HepG2 (cell line): ENCODE data around the gene EHD1. TPM values are rescaled to one million over a fixed set of nuclear protein-coding genes. Genes with fewer than 3 reads are reported as not detected.
A peak's percentile ranks its signal among the peaks of the same experiment; 100 is the strongest.

ENCODE experiments used
- BORCS8-MEF2B ChIP-seq: sonication (generic); formaldehyde crosslinking; IDR thresholded peaks from 2 replicates; pipeline ENCODE4 v1.8.0; 2022; ENCODE audit warnings: mild to moderate bottlenecking, missing genetic modification reagents
- CAMTA2 ChIP-seq: sonication (generic); formaldehyde crosslinking; IDR thresholded peaks from 2 replicates; pipeline ENCODE4 v1.4.0; 2020; ENCODE audit warnings: mild to moderate bottlenecking, missing genetic modification reagents, borderline replicate concordance
- ELF1 ChIP-seq: sonication (generic); formaldehyde crosslinking; IDR thresholded peaks from 2 replicates; pipeline ENCODE4 v1.4.0; 2020; ENCODE audit warnings: missing genetic modification reagents
- HNF4A ChIP-seq: sonication (generic); formaldehyde crosslinking; IDR thresholded peaks from 2 replicates; pipeline ENCODE4 v1.4.0; 2020; ENCODE audit warnings: missing genetic modification reagents
- IKZF4 ChIP-seq: sonication (generic); formaldehyde crosslinking; IDR thresholded peaks from 2 replicates; pipeline ENCODE4 v1.5.1; 2020; ENCODE audit warnings: borderline replicate concordance, mild to moderate bottlenecking, low read depth, missing genetic modification reagents; ENCODE audit errors: not compliant biosample characterization
- KLF13 ChIP-seq: sonication (generic); formaldehyde crosslinking; IDR thresholded peaks from 2 replicates; pipeline ENCODE4 v1.4.0; 2020; ENCODE audit warnings: mild to moderate bottlenecking, missing genetic modification reagents
- MXI1 ChIP-seq: IDR thresholded peaks from 3 replicates; pipeline ENCODE4 v1.6.1; 2012; ENCODE audit warnings: low read depth, low read length, inconsistent platforms, borderline replicate concordance
- ZNF264 ChIP-seq: sonication (generic); formaldehyde crosslinking; IDR thresholded peaks from 2 replicates; pipeline ENCODE4 v1.4.0; 2020; ENCODE audit warnings: missing genetic modification reagents
- ZNF317 ChIP-seq: sonication (generic); formaldehyde crosslinking; IDR thresholded peaks from 2 replicates; pipeline ENCODE4 v1.5.0; 2020; ENCODE audit warnings: mild to moderate bottlenecking, missing genetic modification reagents
- ZNF383 ChIP-seq: sonication (generic); formaldehyde crosslinking; IDR thresholded peaks from 2 replicates; pipeline ENCODE4 v1.4.0; 2020; ENCODE audit warnings: missing genetic modification reagents, mild to moderate bottlenecking, borderline replicate concordance
- ZNF607 ChIP-seq: sonication (generic); formaldehyde crosslinking; IDR thresholded peaks from 2 replicates; pipeline ENCODE4 v1.5.1; 2020; ENCODE audit warnings: missing genetic modification reagents, mild to moderate bottlenecking, borderline replicate concordance
- polyA plus RNA-seq, 8 experiments: library from polyadenylated mRNA; depleted of rRNA in 3 of 8; stranded (reverse) in 7 of 8; unstranded in 1 of 8; fragments of >200 nt; fragmentation: Illumina TruSeq in 4 of 8; extraction: Trizol in 4 of 8; gene quantifications; 2 replicates each; pipeline versions ENCODE4 v1.2.1 to v1.2.3, GENCODE V29; 2011 to 2016; ENCODE audit warnings: low read depth in 4 of 8, missing spikeins in 1 of 8, mixed read lengths in 1 of 8; ENCODE audit not compliant: insufficient read depth in 1 of 8
- total RNA-seq, 5 experiments: library from RNA; depleted of rRNA; stranded (reverse); fragments of >200 nt; fragmentation: Illumina TruSeq; extraction: Trizol; gene quantifications; 2 replicates each; pipeline ENCODE4 v1.2.3, GENCODE V29; 2016; ENCODE audit warnings: low read depth in 1 of 5
- TF ChIP-seq, protein P1 (sequence below): IDR thresholded peaks from 2 replicates; pipeline ENCODE4 v1.6.1; 2016; ENCODE audit warnings: low read depth, missing genetic modification reagents, missing compliant biosample characterization
- TF ChIP-seq, protein P2 (sequence below): IDR thresholded peaks from 2 replicates; pipeline ENCODE4 v1.4.0; 2020; ENCODE audit warnings: mild to moderate bottlenecking, missing genetic modification reagents
- TF ChIP-seq, protein P3 (sequence below): sonication (generic); formaldehyde crosslinking; IDR thresholded peaks from 2 replicates; pipeline ENCODE4 v1.4.0; 2020; ENCODE audit warnings: missing genetic modification reagents, borderline replicate concordance
- TF ChIP-seq, protein P4 (sequence below): sonication (generic); formaldehyde crosslinking; IDR thresholded peaks from 2 replicates; pipeline ENCODE4 v1.5.0; 2020; ENCODE audit warnings: mild to moderate bottlenecking, missing genetic modification reagents

The EHD1 gene
- total and polyA plus RNA-seq, 2 of the 13 experiments (the other 11 are each of a cell fraction or from before 2014, with no cell fraction given): 23.6 to 26.6 TPM

DNA sequence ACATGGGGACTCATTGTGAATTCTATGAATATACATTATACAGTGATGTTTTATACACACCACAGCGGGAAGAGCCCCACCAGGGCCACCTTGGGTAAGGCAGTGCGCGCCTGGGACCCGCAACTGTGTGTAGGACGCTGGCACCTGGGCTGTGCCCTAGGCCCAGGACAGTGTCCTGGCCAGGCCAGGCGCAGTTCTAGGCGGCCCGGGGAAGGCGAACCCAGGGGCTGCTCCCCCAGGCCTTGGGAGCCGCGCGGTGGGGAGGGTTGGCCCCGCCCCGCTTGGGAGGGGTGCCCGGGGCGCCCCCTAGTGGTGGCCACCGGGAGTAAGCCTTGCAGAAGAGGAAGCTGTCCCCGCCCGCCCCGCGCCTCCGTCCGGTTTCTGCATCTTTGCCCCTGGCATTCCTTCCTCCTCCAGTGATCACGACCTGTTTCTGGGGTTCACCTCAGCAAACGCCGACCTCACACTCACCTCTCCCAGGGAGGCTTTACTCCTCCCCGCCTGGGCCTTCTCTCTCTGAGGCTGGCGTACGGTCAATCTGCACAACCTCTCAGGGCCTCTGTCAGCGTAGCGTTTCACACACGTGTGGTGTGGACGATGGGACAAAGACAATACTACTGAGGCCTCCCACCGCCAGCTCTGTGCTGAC is 9.5 kb upstream of the EHD1 start (continued):
- TF ChIP-seq, protein P1, sequence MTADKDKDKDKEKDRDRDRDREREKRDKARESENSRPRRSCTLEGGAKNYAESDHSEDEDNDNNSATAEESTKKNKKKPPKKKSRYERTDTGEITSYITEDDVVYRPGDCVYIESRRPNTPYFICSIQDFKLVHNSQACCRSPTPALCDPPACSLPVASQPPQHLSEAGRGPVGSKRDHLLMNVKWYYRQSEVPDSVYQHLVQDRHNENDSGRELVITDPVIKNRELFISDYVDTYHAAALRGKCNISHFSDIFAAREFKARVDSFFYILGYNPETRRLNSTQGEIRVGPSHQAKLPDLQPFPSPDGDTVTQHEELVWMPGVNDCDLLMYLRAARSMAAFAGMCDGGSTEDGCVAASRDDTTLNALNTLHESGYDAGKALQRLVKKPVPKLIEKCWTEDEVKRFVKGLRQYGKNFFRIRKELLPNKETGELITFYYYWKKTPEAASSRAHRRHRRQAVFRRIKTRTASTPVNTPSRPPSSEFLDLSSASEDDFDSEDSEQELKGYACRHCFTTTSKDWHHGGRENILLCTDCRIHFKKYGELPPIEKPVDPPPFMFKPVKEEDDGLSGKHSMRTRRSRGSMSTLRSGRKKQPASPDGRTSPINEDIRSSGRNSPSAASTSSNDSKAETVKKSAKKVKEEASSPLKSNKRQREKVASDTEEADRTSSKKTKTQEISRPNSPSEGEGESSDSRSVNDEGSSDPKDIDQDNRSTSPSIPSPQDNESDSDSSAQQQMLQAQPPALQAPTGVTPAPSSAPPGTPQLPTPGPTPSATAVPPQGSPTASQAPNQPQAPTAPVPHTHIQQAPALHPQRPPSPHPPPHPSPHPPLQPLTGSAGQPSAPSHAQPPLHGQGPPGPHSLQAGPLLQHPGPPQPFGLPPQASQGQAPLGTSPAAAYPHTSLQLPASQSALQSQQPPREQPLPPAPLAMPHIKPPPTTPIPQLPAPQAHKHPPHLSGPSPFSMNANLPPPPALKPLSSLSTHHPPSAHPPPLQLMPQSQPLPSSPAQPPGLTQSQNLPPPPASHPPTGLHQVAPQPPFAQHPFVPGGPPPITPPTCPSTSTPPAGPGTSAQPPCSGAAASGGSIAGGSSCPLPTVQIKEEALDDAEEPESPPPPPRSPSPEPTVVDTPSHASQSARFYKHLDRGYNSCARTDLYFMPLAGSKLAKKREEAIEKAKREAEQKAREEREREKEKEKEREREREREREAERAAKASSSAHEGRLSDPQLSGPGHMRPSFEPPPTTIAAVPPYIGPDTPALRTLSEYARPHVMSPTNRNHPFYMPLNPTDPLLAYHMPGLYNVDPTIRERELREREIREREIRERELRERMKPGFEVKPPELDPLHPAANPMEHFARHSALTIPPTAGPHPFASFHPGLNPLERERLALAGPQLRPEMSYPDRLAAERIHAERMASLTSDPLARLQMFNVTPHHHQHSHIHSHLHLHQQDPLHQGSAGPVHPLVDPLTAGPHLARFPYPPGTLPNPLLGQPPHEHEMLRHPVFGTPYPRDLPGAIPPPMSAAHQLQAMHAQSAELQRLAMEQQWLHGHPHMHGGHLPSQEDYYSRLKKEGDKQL (CRISPR knock-in tag): no peak
- peak; percentile 50 for TF ChIP-seq ELF1 (CRISPR knock-in tag)
- 0 out of 2 replicates have a peak, but pooled peaks have one; percentile 28 for TF ChIP-seq HNF4A (CRISPR knock-in tag)
- no peak for TF ChIP-seq ZNF383
- TF ChIP-seq, protein P2, sequence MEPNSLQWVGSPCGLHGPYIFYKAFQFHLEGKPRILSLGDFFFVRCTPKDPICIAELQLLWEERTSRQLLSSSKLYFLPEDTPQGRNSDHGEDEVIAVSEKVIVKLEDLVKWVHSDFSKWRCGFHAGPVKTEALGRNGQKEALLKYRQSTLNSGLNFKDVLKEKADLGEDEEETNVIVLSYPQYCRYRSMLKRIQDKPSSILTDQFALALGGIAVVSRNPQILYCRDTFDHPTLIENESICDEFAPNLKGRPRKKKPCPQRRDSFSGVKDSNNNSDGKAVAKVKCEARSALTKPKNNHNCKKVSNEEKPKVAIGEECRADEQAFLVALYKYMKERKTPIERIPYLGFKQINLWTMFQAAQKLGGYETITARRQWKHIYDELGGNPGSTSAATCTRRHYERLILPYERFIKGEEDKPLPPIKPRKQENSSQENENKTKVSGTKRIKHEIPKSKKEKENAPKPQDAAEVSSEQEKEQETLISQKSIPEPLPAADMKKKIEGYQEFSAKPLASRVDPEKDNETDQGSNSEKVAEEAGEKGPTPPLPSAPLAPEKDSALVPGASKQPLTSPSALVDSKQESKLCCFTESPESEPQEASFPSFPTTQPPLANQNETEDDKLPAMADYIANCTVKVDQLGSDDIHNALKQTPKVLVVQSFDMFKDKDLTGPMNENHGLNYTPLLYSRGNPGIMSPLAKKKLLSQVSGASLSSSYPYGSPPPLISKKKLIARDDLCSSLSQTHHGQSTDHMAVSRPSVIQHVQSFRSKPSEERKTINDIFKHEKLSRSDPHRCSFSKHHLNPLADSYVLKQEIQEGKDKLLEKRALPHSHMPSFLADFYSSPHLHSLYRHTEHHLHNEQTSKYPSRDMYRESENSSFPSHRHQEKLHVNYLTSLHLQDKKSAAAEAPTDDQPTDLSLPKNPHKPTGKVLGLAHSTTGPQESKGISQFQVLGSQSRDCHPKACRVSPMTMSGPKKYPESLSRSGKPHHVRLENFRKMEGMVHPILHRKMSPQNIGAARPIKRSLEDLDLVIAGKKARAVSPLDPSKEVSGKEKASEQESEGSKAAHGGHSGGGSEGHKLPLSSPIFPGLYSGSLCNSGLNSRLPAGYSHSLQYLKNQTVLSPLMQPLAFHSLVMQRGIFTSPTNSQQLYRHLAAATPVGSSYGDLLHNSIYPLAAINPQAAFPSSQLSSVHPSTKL: peak; percentile 40; the same call in 1 of the 2 replicates
- TF ChIP-seq, protein P3, sequence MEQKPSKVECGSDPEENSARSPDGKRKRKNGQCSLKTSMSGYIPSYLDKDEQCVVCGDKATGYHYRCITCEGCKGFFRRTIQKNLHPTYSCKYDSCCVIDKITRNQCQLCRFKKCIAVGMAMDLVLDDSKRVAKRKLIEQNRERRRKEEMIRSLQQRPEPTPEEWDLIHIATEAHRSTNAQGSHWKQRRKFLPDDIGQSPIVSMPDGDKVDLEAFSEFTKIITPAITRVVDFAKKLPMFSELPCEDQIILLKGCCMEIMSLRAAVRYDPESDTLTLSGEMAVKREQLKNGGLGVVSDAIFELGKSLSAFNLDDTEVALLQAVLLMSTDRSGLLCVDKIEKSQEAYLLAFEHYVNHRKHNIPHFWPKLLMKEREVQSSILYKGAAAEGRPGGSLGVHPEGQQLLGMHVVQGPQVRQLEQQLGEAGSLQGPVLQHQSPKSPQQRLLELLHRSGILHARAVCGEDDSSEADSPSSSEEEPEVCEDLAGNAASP (CRISPR knock-in tag): 0 out of 2 replicates have a peak, but pooled peaks have one; percentile 34
- no peak; the same call in 1 of the 2 replicates for TF ChIP-seq ZNF607
- TF ChIP-seq, protein P4, sequence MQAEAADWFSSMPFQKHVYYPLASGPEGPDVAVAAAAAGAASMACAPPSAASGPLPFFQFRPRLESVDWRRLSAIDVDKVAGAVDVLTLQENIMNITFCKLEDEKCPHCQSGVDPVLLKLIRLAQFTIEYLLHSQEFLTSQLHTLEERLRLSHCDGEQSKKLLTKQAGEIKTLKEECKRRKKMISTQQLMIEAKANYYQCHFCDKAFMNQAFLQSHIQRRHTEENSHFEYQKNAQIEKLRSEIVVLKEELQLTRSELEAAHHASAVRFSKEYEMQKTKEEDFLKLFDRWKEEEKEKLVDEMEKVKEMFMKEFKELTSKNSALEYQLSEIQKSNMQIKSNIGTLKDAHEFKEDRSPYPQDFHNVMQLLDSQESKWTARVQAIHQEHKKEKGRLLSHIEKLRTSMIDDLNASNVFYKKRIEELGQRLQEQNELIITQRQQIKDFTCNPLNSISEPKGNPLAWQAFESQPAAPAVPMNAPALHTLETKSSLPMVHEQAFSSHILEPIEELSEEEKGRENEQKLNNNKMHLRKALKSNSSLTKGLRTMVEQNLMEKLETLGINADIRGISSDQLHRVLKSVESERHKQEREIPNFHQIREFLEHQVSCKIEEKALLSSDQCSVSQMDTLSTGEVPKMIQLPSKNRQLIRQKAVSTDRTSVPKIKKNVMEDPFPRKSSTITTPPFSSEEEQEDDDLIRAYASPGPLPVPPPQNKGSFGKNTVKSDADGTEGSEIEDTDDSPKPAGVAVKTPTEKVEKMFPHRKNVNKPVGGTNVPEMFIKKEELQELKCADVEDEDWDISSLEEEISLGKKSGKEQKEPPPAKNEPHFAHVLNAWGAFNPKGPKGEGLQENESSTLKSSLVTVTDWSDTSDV (CRISPR knock-in tag): 0 out of 2 replicates have a peak, but pooled peaks have one; percentile 1
- TF ChIP-seq BORCS8-MEF2B (CRISPR knock-in tag): peak; percentile 66; the same call in 1 of the 2 replicates
- peak; percentile 77; the same call in 1 of the 2 replicates for TF ChIP-seq CAMTA2 (CRISPR knock-in tag)
- TF ChIP-seq MXI1: peak; percentile 54; the same call in 1 of the 3 replicates
- TF ChIP-seq ZNF264 (CRISPR knock-in tag): peak; percentile 59; the same call in 1 of the 2 replicates
- peak; percentile 75 for TF ChIP-seq ZNF317
- TF ChIP-seq IKZF4: peak; percentile 64
- no peak for TF ChIP-seq KLF13 (CRISPR knock-in tag)
